ENCODE data around the gene WDR83.
A peak's percentile ranks its signal among the peaks of the same experiment; 100 is the strongest.

Gene WDR83

GRCh38 chr19:12720296-12720695 lies 53.7 kb downstream of the WDR83 start:
- DNase-seq = no peak

DNA sequence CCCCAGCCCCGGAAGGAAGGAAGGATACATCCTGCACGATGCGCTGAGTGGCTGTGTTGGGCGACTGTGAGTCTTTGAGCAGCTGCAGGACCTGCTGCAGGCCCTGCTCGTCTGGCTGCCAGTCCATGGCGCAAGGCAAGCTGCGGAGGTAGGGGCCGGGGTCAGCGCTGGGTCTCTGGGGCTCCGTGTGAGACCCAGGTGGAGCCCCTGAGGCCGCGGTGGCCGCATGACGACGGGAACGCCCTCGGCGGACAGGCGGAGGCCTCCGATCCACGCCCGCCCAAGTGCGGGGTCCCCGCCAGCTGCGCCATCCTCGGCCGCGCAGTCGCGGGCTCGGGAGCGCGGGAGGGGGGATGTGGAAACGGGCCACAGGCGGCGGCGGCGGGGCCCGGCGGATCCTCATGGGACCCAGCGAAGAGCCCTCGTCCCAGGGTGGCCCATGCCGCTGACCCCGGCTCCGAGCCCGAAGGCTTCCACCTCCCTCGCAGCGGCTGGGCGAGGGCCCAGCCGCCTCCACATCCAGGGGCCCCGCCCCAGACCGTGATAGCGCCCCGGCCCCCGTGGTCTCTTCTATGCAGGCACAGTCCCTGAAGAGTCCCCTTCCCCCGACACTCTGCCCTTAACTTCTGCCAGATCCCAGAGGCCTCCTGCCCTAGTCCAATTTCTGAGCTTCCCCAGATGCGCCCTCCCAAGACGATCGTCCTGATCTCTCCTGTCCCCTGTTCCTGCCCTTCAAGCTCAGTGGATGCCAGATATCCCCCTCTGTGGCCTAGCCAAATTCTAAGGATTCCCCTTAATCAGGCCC lies 54.4 kb downstream of the WDR83 start:
- DNase-seq = no peak

DNA sequence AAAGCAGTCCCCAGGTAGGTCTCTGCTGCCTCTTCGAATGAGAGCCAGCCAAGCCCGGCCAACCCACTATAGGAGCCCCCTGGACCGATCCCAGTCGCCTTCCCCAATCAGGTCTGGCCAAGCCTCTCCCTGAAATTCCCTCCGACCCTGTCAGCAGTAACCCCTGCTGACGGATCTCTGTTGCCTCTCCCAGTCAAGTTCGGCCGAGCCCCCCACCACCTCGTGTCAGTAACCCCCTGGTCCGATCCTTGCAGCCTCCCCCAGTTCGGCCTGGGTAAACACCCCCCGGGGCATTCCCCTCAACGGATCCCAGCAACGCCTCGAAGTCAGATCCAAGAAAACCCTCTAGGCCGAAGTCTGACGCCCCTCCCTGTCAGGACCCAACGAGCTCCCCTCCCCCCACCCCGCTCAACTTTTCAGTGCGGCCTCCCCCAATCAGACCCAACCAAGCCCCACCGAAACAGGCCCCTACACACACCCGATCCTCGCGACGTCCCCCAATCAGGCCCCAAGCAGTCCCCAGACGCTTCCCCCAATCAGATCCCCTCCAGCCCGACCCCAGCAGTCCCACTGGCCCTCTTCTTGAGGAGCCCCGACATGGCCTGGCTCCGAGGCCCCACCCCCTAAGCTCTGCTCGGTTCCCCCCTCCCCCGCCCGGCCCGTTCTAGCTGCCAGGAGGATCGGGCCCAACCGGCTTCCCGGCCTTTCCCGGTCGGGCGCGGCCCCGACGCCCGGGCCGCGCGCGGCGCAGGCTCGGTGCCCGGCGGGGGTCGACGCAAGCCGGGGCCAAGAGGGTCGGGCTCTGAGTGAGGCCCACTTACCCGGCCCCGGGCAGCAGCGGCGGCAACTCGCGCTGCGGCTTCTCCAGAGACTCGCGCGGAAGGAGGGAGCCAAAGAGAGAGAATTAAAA lies 55.3 kb downstream of the WDR83 start:
- peak; percentile 39 for DNase-seq

DNA sequence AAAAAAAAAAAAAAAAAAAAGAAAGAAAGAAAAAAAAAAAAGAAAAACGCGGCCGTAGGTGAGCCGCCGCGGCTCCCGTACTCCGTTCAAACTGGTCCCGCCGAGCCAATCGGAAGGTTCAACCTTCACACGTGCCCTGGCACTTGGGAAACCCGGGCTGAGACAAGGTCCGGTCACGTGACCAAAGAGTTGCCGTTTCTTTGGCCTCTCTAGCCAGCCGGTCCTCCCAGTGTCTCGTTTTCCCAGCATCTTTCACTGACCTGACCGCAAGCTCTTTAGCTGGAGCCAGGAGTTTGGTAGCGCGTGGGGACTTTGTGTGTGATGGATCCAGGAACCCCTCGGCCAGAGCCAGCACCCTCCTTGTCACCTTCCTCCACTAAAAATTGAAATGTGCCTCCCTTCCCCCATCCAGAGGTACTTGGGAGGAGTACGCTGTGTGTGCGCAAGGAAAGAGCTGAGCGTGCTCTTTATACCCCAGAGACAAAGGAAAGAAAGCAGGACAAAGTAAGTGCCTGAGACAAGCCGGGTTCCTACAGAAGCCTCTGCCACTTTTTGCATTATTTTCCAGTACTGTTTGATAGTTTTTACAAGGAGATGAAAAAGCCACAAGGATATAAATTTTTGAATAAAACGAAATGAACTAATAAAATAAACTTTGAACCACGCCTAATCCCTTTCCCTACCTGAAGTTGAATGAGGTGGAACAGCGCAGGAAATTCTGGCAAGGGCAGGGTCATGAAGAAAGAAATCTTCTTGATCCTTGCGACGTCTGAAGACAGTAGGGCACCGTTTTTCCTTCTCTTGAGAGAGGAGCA lies 56.2 kb downstream of the WDR83 start:
- DNase-seq = peak; percentile 91

- no peak for DNase-seq
Observed at GRCh38 chr19:12723381-12723640, 56.7 kb downstream of the WDR83 start.

DNA sequence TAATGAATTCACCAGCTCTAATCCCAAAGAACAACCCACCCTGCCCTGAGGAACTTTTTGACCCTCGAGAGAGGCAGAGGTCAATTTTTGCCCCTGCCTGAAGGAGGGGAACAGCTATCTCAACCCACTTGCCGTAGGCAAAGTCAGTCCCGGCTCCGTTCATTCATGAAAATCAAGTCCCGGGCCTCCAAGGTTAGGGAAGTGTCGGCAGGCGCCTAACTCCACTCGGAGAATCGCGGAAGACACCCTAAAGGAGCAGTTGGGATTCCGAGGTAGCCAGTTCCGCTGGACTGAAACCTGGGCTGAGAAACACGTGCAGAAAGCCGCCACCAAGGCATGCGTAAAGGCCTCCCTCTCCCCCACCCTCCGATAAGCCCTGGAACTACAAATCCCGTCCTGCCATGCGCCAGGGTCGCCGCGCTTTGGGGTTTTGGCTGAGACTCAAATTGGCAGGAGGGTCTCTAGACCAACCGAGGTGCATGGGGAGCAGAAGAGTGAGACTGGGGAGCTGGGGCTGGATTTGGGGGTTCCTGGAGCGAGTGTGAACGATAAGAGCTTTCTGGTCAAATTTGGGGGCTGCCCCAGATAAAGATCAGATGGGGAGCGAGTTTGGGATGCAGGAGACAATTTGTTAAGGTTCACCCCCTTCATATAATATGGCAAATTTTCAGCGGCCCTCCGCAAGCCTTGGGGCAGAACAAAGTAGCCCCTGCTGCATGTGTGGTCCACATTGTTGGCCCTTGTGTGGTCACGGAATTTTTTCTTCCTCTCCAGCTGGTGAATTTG lies 57.2 kb downstream of the WDR83 start, which contains the start of gene TNPO2:
Gene TNPO2, minus strand, starts transcription at position 292 of the 786 bp plus-strand sequence. CDS start 2,955 bp downstream, outside the sequence.
- no peak for DNase-seq
